BJ (cell line): ENCODE results near the gene UBN1. TPM values are rescaled to one million over a fixed set of nuclear protein-coding genes. Genes with fewer than 3 reads are reported as not detected.

ENCODE experiments used
- CTCF ChIA-PET: fragments of 350-600 bp; formaldehyde crosslinking; extraction: SDS; loops from one replicate; lab custom pipeline; 2021; ENCODE audit warnings: antibody characterized with exemption, inconsistent platforms; lab: Yijun Ruan, JAX
- POLR2A ChIA-PET: fragments of 300-600 bp; sonication (Branson Sonifier 250); formaldehyde crosslinking; extraction: SDS; loops from one replicate; lab custom pipeline; 2021; ENCODE audit warnings: antibody characterized with exemption; lab: Charles Lee
- DNase-seq: peaks from one replicate; pipeline ENCODE4 v3.0.0-alpha.2; 2011; ENCODE audit warnings: low read depth
- H3K27me3 ChIP-seq: 2 replicates; pipeline ENCODE4 v1.6.0; 2011; ENCODE audit warnings: low read length; ENCODE audit not compliant: control insufficient read depth, insufficient read depth
- H3K36me3 ChIP-seq: 2 replicates; pipeline ENCODE4 v1.5.1; 2011; ENCODE audit warnings: low read length; ENCODE audit not compliant: control insufficient read depth, insufficient read depth
- H3K4me3 ChIP-seq: 2 replicates; pipeline ENCODE4 v1.5.1; 2011; ENCODE audit warnings: low read depth, mild to moderate bottlenecking, control low read depth, low read length
- polyA plus RNA-seq: library from polyadenylated mRNA; depleted of rRNA; stranded (reverse); fragments of >200 nt; gene quantifications from 2 replicates; pipeline ENCODE4 v1.2.3, GENCODE V29; 2011
- TF ChIP-seq, protein P1 (sequence below): IDR thresholded peaks from 2 replicates; pipeline ENCODE4 v1.5.1; 2011; ENCODE audit warnings: low read depth, mild to moderate bottlenecking, control low read depth, inconsistent platforms, low read length, moderate library complexity; ENCODE audit not compliant: insufficient read depth

The UBN1 gene
- polyA plus RNA-seq, 1 experiment = 11.2 TPM

GRCh38 chr16:4904108-4904941, 57.0 kb downstream of the UBN1 start:
- ChIA-PET CTCF (no interaction called here), POLR2A (no interaction called here)
- Histone ChIP-seq H3K27me3 (peaks cover 5% of the 10 kb centered on the region), H3K36me3 (no peaks in the 10 kb centered on the region), H3K4me3 (no peak overlapping the region)
- TF ChIP-seq, protein P1, sequence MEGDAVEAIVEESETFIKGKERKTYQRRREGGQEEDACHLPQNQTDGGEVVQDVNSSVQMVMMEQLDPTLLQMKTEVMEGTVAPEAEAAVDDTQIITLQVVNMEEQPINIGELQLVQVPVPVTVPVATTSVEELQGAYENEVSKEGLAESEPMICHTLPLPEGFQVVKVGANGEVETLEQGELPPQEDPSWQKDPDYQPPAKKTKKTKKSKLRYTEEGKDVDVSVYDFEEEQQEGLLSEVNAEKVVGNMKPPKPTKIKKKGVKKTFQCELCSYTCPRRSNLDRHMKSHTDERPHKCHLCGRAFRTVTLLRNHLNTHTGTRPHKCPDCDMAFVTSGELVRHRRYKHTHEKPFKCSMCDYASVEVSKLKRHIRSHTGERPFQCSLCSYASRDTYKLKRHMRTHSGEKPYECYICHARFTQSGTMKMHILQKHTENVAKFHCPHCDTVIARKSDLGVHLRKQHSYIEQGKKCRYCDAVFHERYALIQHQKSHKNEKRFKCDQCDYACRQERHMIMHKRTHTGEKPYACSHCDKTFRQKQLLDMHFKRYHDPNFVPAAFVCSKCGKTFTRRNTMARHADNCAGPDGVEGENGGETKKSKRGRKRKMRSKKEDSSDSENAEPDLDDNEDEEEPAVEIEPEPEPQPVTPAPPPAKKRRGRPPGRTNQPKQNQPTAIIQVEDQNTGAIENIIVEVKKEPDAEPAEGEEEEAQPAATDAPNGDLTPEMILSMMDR = no peak
- DNase-seq = no peak

GRCh38 chr16:4904942-4905615, 57.8 kb downstream of the UBN1 start:
- no peaks in the 10 kb centered on the region for H3K36me3 ChIP-seq
- POLR2A ChIA-PET = no interaction called here
- H3K4me3 ChIP-seq = no peak overlapping the region
- CTCF ChIA-PET = no interaction called here
- H3K27me3 ChIP-seq = peaks cover 5% of the 10 kb centered on the region
- no peak for DNase-seq
- TF ChIP-seq, protein P1 = no peak

DNA sequence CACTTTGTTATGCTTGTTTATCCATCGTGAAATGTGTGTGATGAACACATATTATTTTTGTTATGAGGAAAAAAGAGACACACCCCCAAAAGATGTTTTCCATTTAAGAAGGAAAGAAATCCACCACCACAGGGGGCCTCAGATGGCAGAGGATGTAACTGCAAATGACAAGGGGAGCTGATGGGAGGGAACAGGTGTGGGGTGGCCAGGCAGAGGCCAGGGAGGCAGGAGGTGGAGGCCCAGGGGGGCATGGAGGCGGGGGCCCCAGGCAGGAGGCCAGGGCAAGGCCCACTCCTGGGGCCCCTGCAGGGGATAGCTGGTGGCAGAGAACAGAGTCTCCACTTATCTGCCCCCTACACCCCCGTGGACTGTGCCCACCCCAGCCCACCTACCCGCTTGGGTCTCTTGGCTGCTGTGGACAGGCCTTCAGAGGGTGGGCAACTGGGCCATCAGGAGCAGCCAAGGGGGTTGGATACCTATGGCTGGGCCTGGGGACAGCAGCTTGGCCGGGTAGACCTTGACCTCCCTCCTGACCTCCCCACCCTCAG, 61.6 kb downstream of the UBN1 start:
- ChIA-PET POLR2A (no interaction called here), CTCF (no interaction called here)
- TF ChIP-seq, protein P1 = no peak
- Histone ChIP-seq H3K27me3 (peaks cover 5% of the 10 kb centered on the region), H3K4me3 (no peak overlapping the region), H3K36me3 (no peaks in the 10 kb centered on the region)
- no peak for DNase-seq

- no peak for DNase-seq
- ChIA-PET POLR2A (no interaction called here), CTCF (no interaction called here)
- H3K27me3 ChIP-seq = 0 out of 2 replicates have a peak, but pooled peaks cover 5% of the 10 kb centered on the region
- H3K36me3 ChIP-seq = no peaks in the 10 kb centered on the region
- no peak overlapping the region for H3K4me3 ChIP-seq
- TF ChIP-seq, protein P1 = no peak
Measured at GRCh38 chr16:4909825-4910224, 62.5 kb downstream of the UBN1 start.

- CTCF ChIA-PET = no interaction called here
- no peak overlapping the region for H3K4me3 ChIP-seq
- no peaks in the 10 kb centered on the region for H3K36me3 ChIP-seq
- H3K27me3 ChIP-seq = no peaks in the 10 kb centered on the region
- POLR2A ChIA-PET = no interaction called here
- TF ChIP-seq, protein P1 = no peak
- DNase-seq = no peak
Measured at GRCh38 chr16:4910828-4911227, 63.5 kb downstream of the UBN1 start.
